CD4-positive, CD25-positive, alpha-beta regulatory T cell (primary cell): ENCODE data around the gene C4A. TPM values are rescaled to one million over a fixed set of nuclear protein-coding genes. Genes with fewer than 3 reads are reported as not detected.

Experiments
- polyA plus RNA-seq, 4 donors: library from polyadenylated mRNA; unstranded; fragments of 300-500 nt; fragmentation: Illumina TruSeq; gene quantifications; one replicate each; pipeline ENCODE4 v1.2.3, GENCODE V29; 2021
- total RNA-seq: library from RNA; stranded (reverse); gene quantifications from one replicate; pipeline ENCODE4 v1.2.3, GENCODE V29; 2022

C4A gene
- total and polyA plus RNA-seq, 5 donors from 2014 or later: 0.28 to 4.0 (median 0.30) TPM; not detected in 2

Other genes starting within 250 kb of the C4A start
Only the 30 nearest of the 32 such genes appear.
- gene SAPCD1, start 219.4 kb upstream of the C4A start, total RNA-seq: 2.3 TPM
- gene SAPCD1, start 219.4 kb upstream of the C4A start, polyA plus RNA-seq: not detected
- 6.8 TPM for gene VWA7, start 204.7 kb upstream of the C4A start, total RNA-seq
- 1 to 10 TPM in 3 of 4 donors, under 1 TPM in 1; 0.91 to 1.2 (median 1.2) TPM for gene VWA7, start 204.7 kb upstream of the C4A start, polyA plus RNA-seq
- gene VARS1, start 186.3 kb upstream of the C4A start, total RNA-seq: 63.4 TPM
- gene VARS1, start 186.3 kb upstream of the C4A start, polyA plus RNA-seq: 10 to 100 TPM; 27.1 to 45.1 (median 29.9) TPM
- 29.3 TPM for gene LSM2, start 175.1 kb upstream of the C4A start, total RNA-seq
- gene LSM2, start 175.1 kb upstream of the C4A start, polyA plus RNA-seq: 100 to 1,000 TPM in 1 of 4 donors, 10 to 100 TPM in 3; 80.0 to 122 (median 87.5) TPM
- gene HSPA1L, start 166.8 kb upstream of the C4A start, total RNA-seq: 5.5 TPM
- 1 to 10 TPM; 2.2 to 4.2 (median 3.5) TPM for gene HSPA1L, start 166.8 kb upstream of the C4A start, polyA plus RNA-seq
- gene HSPA1A, start 166.5 kb upstream of the C4A start, total RNA-seq: 30.6 TPM
- gene HSPA1A, start 166.5 kb upstream of the C4A start, polyA plus RNA-seq: 10 to 100 TPM; 65.7 to 93.0 (median 80.5) TPM
- 27.3 TPM for gene HSPA1B, start 154.3 kb upstream of the C4A start, total RNA-seq
- 1 to 10 TPM; 2.3 to 6.8 (median 3.0) TPM for gene HSPA1B, start 154.3 kb upstream of the C4A start, polyA plus RNA-seq
- gene NEU1, start 119.2 kb upstream of the C4A start, total RNA-seq: 29.1 TPM
- gene NEU1, start 119.2 kb upstream of the C4A start, polyA plus RNA-seq: 10 to 100 TPM; 26.4 to 32.4 (median 29.7) TPM
- 1.0 TPM for gene SLC44A4, start 103.1 kb upstream of the C4A start, total RNA-seq
- not detected for gene SLC44A4, start 103.1 kb upstream of the C4A start, polyA plus RNA-seq
- gene EHMT2, start 84.4 kb upstream of the C4A start, total RNA-seq: 46.4 TPM
- 10 to 100 TPM; 29.4 to 33.5 (median 31.9) TPM for gene EHMT2, start 84.4 kb upstream of the C4A start, polyA plus RNA-seq
- 0.20 TPM for gene ZBTB12, start 80.0 kb upstream of the C4A start, total RNA-seq
- not detected for gene ZBTB12, start 80.0 kb upstream of the C4A start, polyA plus RNA-seq
- 1.3 TPM for gene C2, start 54.3 kb upstream of the C4A start, total RNA-seq
- under 1 TPM in 1 of 4 donors, not detected in 3; 0.47 TPM for gene C2, start 54.3 kb upstream of the C4A start, polyA plus RNA-seq
- gene CFB, start 36.0 kb upstream of the C4A start, total RNA-seq: 0.64 TPM
- gene CFB, start 36.0 kb upstream of the C4A start, polyA plus RNA-seq: 1 to 10 TPM in 3 of 4 donors, under 1 TPM in 1; 0.68 to 1.9 (median 1.6) TPM
- 51.4 TPM for gene NELFE, start 23.1 kb upstream of the C4A start, total RNA-seq
- gene NELFE, start 23.1 kb upstream of the C4A start, polyA plus RNA-seq: 10 to 100 TPM; 52.9 to 62.3 (median 60.5) TPM
- 101 TPM for gene SKIC2, start 22.9 kb upstream of the C4A start, total RNA-seq
- 10 to 100 TPM; 16.2 to 20.9 (median 17.5) TPM for gene SKIC2, start 22.9 kb upstream of the C4A start, polyA plus RNA-seq
- gene DXO, start 9.9 kb upstream of the C4A start, total RNA-seq: 47.7 TPM
- 10 to 100 TPM in 2 of 4 donors, 1 to 10 TPM in 2; 8.4 to 10.5 (median 9.6) TPM for gene DXO, start 9.9 kb upstream of the C4A start, polyA plus RNA-seq
- gene C4B, start 32.7 kb downstream of the C4A start, total RNA-seq: 3.6 TPM
- gene C4B, start 32.7 kb downstream of the C4A start, polyA plus RNA-seq: under 1 TPM in 1 of 4 donors, not detected in 3; 0.52 TPM
- gene CYP21A2, start 56.4 kb downstream of the C4A start, total RNA-seq: not detected
- not detected for gene CYP21A2, start 56.4 kb downstream of the C4A start, polyA plus RNA-seq
- gene TNXB, start 127.3 kb downstream of the C4A start, total RNA-seq: 11.2 TPM
- under 1 TPM in 2 of 4 donors, not detected in 2; 0.15 to 0.46 TPM for gene TNXB, start 127.3 kb downstream of the C4A start, polyA plus RNA-seq
- gene ATF6B, start 146.2 kb downstream of the C4A start, total RNA-seq: 117 TPM
- 10 to 100 TPM; 20.0 to 27.7 (median 24.2) TPM for gene ATF6B, start 146.2 kb downstream of the C4A start, polyA plus RNA-seq
- 1.5 TPM for gene FKBPL, start 148.2 kb downstream of the C4A start, total RNA-seq
- gene FKBPL, start 148.2 kb downstream of the C4A start, polyA plus RNA-seq: 1 to 10 TPM; 1.2 to 1.5 (median 1.4) TPM
- gene PRRT1, start 169.9 kb downstream of the C4A start, total RNA-seq: 0.39 TPM
- gene PRRT1, start 169.9 kb downstream of the C4A start, polyA plus RNA-seq: under 1 TPM in 3 of 4 donors, not detected in 1; 0.13 to 0.55 (median 0.18) TPM
- gene PPT2, start 172.1 kb downstream of the C4A start, total RNA-seq: 4.8 TPM
- gene PPT2, start 172.1 kb downstream of the C4A start, polyA plus RNA-seq: 1 to 10 TPM; 3.1 to 6.2 (median 5.4) TPM
- gene EGFL8, start 182.5 kb downstream of the C4A start, total RNA-seq: 9.9 TPM
- gene EGFL8, start 182.5 kb downstream of the C4A start, polyA plus RNA-seq: under 1 TPM in 1 of 4 donors, not detected in 3; 0.60 TPM
- gene AGPAT1, start 194.0 kb downstream of the C4A start, total RNA-seq: 23.9 TPM
- 10 to 100 TPM; 11.8 to 15.2 (median 14.3) TPM for gene AGPAT1, start 194.0 kb downstream of the C4A start, polyA plus RNA-seq
- 30.0 TPM for gene RNF5, start 196.3 kb downstream of the C4A start, total RNA-seq
- gene RNF5, start 196.3 kb downstream of the C4A start, polyA plus RNA-seq: 100 to 1,000 TPM; 117 to 135 (median 131) TPM
- gene AGER, start 202.2 kb downstream of the C4A start, total RNA-seq: 27.8 TPM
- under 1 TPM in 2 of 4 donors, not detected in 2; 0.44 to 0.52 TPM for gene AGER, start 202.2 kb downstream of the C4A start, polyA plus RNA-seq
- 106 TPM for gene PBX2, start 208.1 kb downstream of the C4A start, total RNA-seq
- 1 to 10 TPM; 1.7 to 2.7 (median 1.9) TPM for gene PBX2, start 208.1 kb downstream of the C4A start, polyA plus RNA-seq
- 202 TPM for gene GPSM3, start 210.6 kb downstream of the C4A start, total RNA-seq
- 100 to 1,000 TPM in 2 of 4 donors, 10 to 100 TPM in 2; 82.4 to 109 (median 96.1) TPM for gene GPSM3, start 210.6 kb downstream of the C4A start, polyA plus RNA-seq
- gene NOTCH4, start 242.0 kb downstream of the C4A start, total RNA-seq: 0.86 TPM
- under 1 TPM in 3 of 4 donors, not detected in 1; 0.36 to 0.86 (median 0.40) TPM for gene NOTCH4, start 242.0 kb downstream of the C4A start, polyA plus RNA-seq